ENCODE measurements around the gene TNNC1. TPM values are rescaled to one million over a fixed set of nuclear protein-coding genes. Genes with fewer than 3 reads are reported as not detected.

Gene TNNC1
- total and polyA plus RNA-seq, 4 donors: 0.21 to 0.75 (median 0.35) TPM

GRCh38 chr3:52441772-52442332 is 12.0 kb downstream of the TNNC1 start:
- H3K27ac ChIP-seq (ENCODE audit: low read depth in 1 of 2, low read length in 2 of 2): no peak overlapping the region
- H3K4me3 ChIP-seq (ENCODE audit: low read depth in 1 of 3, low read length in 3 of 3): no peak overlapping the region
- no peaks in the 10 kb centered on the region for H3K9me3 ChIP-seq (ENCODE audit: control insufficient read depth in 4 of 4, low read length in 3 of 4)
- WGBS: 93% methylated on average over 18 of the region's 18 CpGs
- H3K27me3 ChIP-seq (ENCODE audit: control insufficient read depth in 4 of 4, insufficient read depth in 4 of 4, low read length in 3 of 4): no peaks in the 10 kb centered on the region
- H3K4me1 ChIP-seq (ENCODE audit: control insufficient read depth in 4 of 4, insufficient read depth in 4 of 4, low read length in 3 of 4): peaks cover 0 to 4% (median 2%) of the 10 kb centered on the region in 4 donors
- no peak overlapping the region for H3K9ac ChIP-seq (ENCODE audit: low read depth in 1 of 2, low read length in 2 of 2)
- TF ChIP-seq, protein P1, sequence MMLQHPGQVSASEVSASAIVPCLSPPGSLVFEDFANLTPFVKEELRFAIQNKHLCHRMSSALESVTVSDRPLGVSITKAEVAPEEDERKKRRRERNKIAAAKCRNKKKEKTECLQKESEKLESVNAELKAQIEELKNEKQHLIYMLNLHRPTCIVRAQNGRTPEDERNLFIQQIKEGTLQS (IDR thresholded peaks at IDR 0.05): no peak
- no peak for TF ChIP-seq ZBTB33 (IDR thresholded peaks at IDR 0.05)
- TF ChIP-seq EGR1 (IDR thresholded peaks at IDR 0.05; ENCODE audit: low read depth in 2 of 2): no peak
- no peak for TF ChIP-seq TAF1 (conservative IDR thresholded peaks at IDR 0.05)
- TF ChIP-seq HNF4A (conservative IDR thresholded peaks at IDR 0.05): no peak
- TF ChIP-seq SP1 (IDR thresholded peaks at IDR 0.05): no peak
- no peak for TF ChIP-seq YY1 (IDR thresholded peaks at IDR 0.05)
- no peaks in the 10 kb centered on the region for H3K36me3 ChIP-seq (ENCODE audit: control insufficient read depth in 4 of 4, insufficient read depth in 3 of 4, low read depth in 1 of 4, low read length in 3 of 4)
- DNase-seq (ENCODE audit: low spot score): no peak

- no peak overlapping the region for H3K27ac ChIP-seq (ENCODE audit: low read depth in 1 of 2, low read length in 2 of 2)
- no peak overlapping the region for H3K4me3 ChIP-seq (ENCODE audit: low read depth in 1 of 3, low read length in 3 of 3)
- no peaks in the 10 kb centered on the region for H3K36me3 ChIP-seq (ENCODE audit: control insufficient read depth in 4 of 4, insufficient read depth in 3 of 4, low read depth in 1 of 4, low read length in 3 of 4)
- H3K9me3 ChIP-seq (ENCODE audit: control insufficient read depth in 4 of 4, low read length in 3 of 4): no peaks in the 10 kb centered on the region
- DNase-seq (ENCODE audit: low spot score): no peak
- WGBS: 95% methylated on average over 23 of the region's 23 CpGs
- peaks cover 0 to 4% (median 1%) of the 10 kb centered on the region in 4 donors for H3K4me1 ChIP-seq (ENCODE audit: control insufficient read depth in 4 of 4, insufficient read depth in 4 of 4, low read length in 3 of 4)
- TF ChIP-seq RAD21 (IDR thresholded peaks at IDR 0.05) (no peak), FOXA2 (IDR thresholded peaks at IDR 0.05) (no peak), YY1 (IDR thresholded peaks at IDR 0.05) (no peak), TAF1 (conservative IDR thresholded peaks at IDR 0.05) (no peak)
- TF ChIP-seq, protein P2, sequence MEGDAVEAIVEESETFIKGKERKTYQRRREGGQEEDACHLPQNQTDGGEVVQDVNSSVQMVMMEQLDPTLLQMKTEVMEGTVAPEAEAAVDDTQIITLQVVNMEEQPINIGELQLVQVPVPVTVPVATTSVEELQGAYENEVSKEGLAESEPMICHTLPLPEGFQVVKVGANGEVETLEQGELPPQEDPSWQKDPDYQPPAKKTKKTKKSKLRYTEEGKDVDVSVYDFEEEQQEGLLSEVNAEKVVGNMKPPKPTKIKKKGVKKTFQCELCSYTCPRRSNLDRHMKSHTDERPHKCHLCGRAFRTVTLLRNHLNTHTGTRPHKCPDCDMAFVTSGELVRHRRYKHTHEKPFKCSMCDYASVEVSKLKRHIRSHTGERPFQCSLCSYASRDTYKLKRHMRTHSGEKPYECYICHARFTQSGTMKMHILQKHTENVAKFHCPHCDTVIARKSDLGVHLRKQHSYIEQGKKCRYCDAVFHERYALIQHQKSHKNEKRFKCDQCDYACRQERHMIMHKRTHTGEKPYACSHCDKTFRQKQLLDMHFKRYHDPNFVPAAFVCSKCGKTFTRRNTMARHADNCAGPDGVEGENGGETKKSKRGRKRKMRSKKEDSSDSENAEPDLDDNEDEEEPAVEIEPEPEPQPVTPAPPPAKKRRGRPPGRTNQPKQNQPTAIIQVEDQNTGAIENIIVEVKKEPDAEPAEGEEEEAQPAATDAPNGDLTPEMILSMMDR (IDR thresholded peaks at IDR 0.05; ENCODE audit: low read depth, low read length, missing input control): no peak
- no peaks in the 10 kb centered on the region for H3K27me3 ChIP-seq (ENCODE audit: control insufficient read depth in 4 of 4, insufficient read depth in 4 of 4, low read length in 3 of 4)
- H3K9ac ChIP-seq (ENCODE audit: low read depth in 1 of 2, low read length in 2 of 2): no peak overlapping the region
Measured at GRCh38 chr3:52441091-52441771, 12.6 kb downstream of the TNNC1 start.

DNA sequence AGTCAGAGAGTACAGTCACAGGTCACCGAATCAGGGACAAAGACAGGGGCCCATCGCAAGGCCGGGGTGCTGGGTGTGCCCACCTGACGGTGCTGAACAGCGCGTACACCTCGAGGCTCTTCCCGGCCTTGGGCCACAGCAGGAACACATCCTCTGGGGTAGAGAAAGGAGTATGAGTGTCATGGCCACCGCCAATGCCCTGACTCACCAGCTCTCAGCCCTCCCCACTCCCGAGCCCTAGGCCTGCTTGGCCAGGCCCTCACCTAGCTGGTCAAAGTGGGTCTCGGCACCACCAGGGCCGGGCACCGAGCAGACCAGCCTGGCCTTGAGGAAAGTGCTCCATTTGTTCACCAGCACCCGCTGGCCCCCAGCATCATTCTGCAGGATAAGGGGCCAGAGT is 13.2 kb downstream of the TNNC1 start:
- Histone ChIP-seq H3K27ac (ENCODE audit: low read depth in 1 of 2, low read length in 2 of 2) (no peak overlapping the region), H3K4me3 (ENCODE audit: low read depth in 1 of 3, low read length in 3 of 3) (no peak overlapping the region), H3K9me3 (ENCODE audit: control insufficient read depth in 4 of 4, low read length in 3 of 4) (no peaks in the 10 kb centered on the region), H3K4me1 (ENCODE audit: control insufficient read depth in 4 of 4, insufficient read depth in 4 of 4, low read length in 3 of 4) (peaks cover 0 to 4% (median 1%) of the 10 kb centered on the region in 4 donors), H3K27me3 (ENCODE audit: control insufficient read depth in 4 of 4, insufficient read depth in 4 of 4, low read length in 3 of 4) (no peaks in the 10 kb centered on the region), H3K36me3 (ENCODE audit: control insufficient read depth in 4 of 4, insufficient read depth in 3 of 4, low read depth in 1 of 4, low read length in 3 of 4) (no peaks in the 10 kb centered on the region), H3K9ac (ENCODE audit: low read depth in 1 of 2, low read length in 2 of 2) (no peak overlapping the region)
- DNase-seq (ENCODE audit: low spot score): no peak
- TF ChIP-seq GABPA (IDR thresholded peaks at IDR 0.05 in 1 of 2, conservative IDR thresholded peaks at IDR 0.05 in 1 of 2) (no peak), EGR1 (IDR thresholded peaks at IDR 0.05; ENCODE audit: low read depth in 2 of 2) (no peak), SP1 (IDR thresholded peaks at IDR 0.05) (no peak), FOXA1 (IDR thresholded peaks at IDR 0.05) (no peak), ZBTB33 (IDR thresholded peaks at IDR 0.05) (no peak), REST (IDR thresholded peaks at IDR 0.05) (no peak), YY1 (IDR thresholded peaks at IDR 0.05) (no peak), JUND (IDR thresholded peaks at IDR 0.05) (no peak), FOXA2 (IDR thresholded peaks at IDR 0.05) (no peak)
- TF ChIP-seq, protein P3, sequence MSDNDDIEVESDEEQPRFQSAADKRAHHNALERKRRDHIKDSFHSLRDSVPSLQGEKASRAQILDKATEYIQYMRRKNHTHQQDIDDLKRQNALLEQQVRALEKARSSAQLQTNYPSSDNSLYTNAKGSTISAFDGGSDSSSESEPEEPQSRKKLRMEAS (IDR thresholded peaks at IDR 0.05): no peak
- TF ChIP-seq, protein P1 (IDR thresholded peaks at IDR 0.05): no peak
- 95% methylated on average over 14 of the region's 14 CpGs for WGBS

Data from liver (tissue), 9 donors.